ENCODE measurements around the gene EIF3I. TPM values are rescaled to one million over a fixed set of nuclear protein-coding genes. Genes with fewer than 3 reads are reported as not detected.
A peak's percentile ranks its signal among the peaks of the same experiment; 100 is the strongest.

EIF3I gene
- total and polyA plus RNA-seq, 2 donors from 2014 or later: 132 to 178 TPM

GRCh38 chr1:32276032-32276782, 54.0 kb downstream of the EIF3I start:
- no peak for FAIRE-seq
- intact Hi-C loops (cut with DNase I): no loop called here
- no peak for TF ChIP-seq CTCF (IDR thresholded peaks at IDR 0.05; ENCODE audit: borderline replicate concordance, extremely low read depth, insufficient read depth)

More at GRCh38 chr1:32276032-32276782, 54.0 kb downstream of the EIF3I start:
- Histone ChIP-seq H3K27me3 (ENCODE audit: control insufficient read depth, insufficient read depth, low read length) (peaks cover 3% of the 10 kb centered on the region), H3K9ac (ENCODE audit: low read length in 3 of 3) (no peak overlapping the region), H3K4me1 (ENCODE audit: control insufficient read depth in 2 of 3, insufficient read depth in 2 of 3, low read depth in 1 of 3, low read length in 3 of 3) (peaks cover 0 to 4% (median 2%) of the 10 kb centered on the region in 3 donors), H3K36me3 (ENCODE audit: control insufficient read depth in 2 of 3, insufficient read depth in 3 of 3, low read length in 3 of 3) (no peaks in the 10 kb centered on the region), H3K9me3 (ENCODE audit: control insufficient read depth in 2 of 3, insufficient read depth in 1 of 3, low read length in 3 of 3) (peaks cover 0 to 2% (median 0%) of the 10 kb centered on the region in 3 donors), H3K4me3 (ENCODE audit: low read length in 3 of 3) (no peak overlapping the region), H3K27ac (ENCODE audit: low read depth in 2 of 2, low read length in 2 of 2) (no peak overlapping the region)
- peak in 2 of 5 donors; percentile 40 to 59 for DNase-seq

Other genes starting within 250 kb of the EIF3I start
- gene KHDRBS1, start 208.5 kb upstream of the EIF3I start, total RNA-seq: 121 TPM
- 66.9 TPM for gene KHDRBS1, start 208.5 kb upstream of the EIF3I start, polyA plus RNA-seq (ENCODE audit: insufficient read depth, low read depth, low replicate concordance)
- gene TMEM39B, start 149.5 kb upstream of the EIF3I start, total RNA-seq: 15.4 TPM
- gene TMEM39B, start 149.5 kb upstream of the EIF3I start, polyA plus RNA-seq (ENCODE audit: insufficient read depth, low read depth, low replicate concordance): 9.3 TPM
- gene KPNA6, start 114.4 kb upstream of the EIF3I start, total RNA-seq: 66.9 TPM
- 10.6 TPM for gene KPNA6, start 114.4 kb upstream of the EIF3I start, polyA plus RNA-seq (ENCODE audit: insufficient read depth, low read depth, low replicate concordance)
- 58.6 TPM for gene TXLNA, start 42.7 kb upstream of the EIF3I start, total RNA-seq
- 19.9 TPM for gene TXLNA, start 42.7 kb upstream of the EIF3I start, polyA plus RNA-seq (ENCODE audit: insufficient read depth, low read depth, low replicate concordance)
- gene CCDC28B, start 21.8 kb upstream of the EIF3I start, total RNA-seq: 4.0 TPM
- 25.4 TPM for gene CCDC28B, start 21.8 kb upstream of the EIF3I start, polyA plus RNA-seq (ENCODE audit: insufficient read depth, low read depth, low replicate concordance)
- 3.5 TPM for gene IQCC, start 16.7 kb upstream of the EIF3I start, total RNA-seq
- 3.4 TPM for gene IQCC, start 16.7 kb upstream of the EIF3I start, polyA plus RNA-seq (ENCODE audit: insufficient read depth, low read depth, low replicate concordance)
- not detected for gene DCDC2B, start 13.3 kb upstream of the EIF3I start, total RNA-seq
- gene DCDC2B, start 13.3 kb upstream of the EIF3I start, polyA plus RNA-seq (ENCODE audit: insufficient read depth, low read depth, low replicate concordance): not detected
- gene TMEM234, start 54 bp upstream of the EIF3I start, total RNA-seq: 39.4 TPM
- gene TMEM234, start 54 bp upstream of the EIF3I start, polyA plus RNA-seq (ENCODE audit: insufficient read depth, low read depth, low replicate concordance): 20.5 TPM
- 19.6 TPM for gene FAM167B, start 24.8 kb downstream of the EIF3I start, total RNA-seq
- 84.8 TPM for gene FAM167B, start 24.8 kb downstream of the EIF3I start, polyA plus RNA-seq (ENCODE audit: insufficient read depth, low read depth, low replicate concordance)
- 10.3 TPM for gene LCK, start 28.9 kb downstream of the EIF3I start, total RNA-seq
- gene LCK, start 28.9 kb downstream of the EIF3I start, polyA plus RNA-seq (ENCODE audit: insufficient read depth, low read depth, low replicate concordance): 0.99 TPM
- 89.7 TPM for gene HDAC1, start 69.7 kb downstream of the EIF3I start, total RNA-seq
- 68.8 TPM for gene HDAC1, start 69.7 kb downstream of the EIF3I start, polyA plus RNA-seq (ENCODE audit: insufficient read depth, low read depth, low replicate concordance)
- 58.6 TPM for gene MARCKSL1, start 113.8 kb downstream of the EIF3I start, total RNA-seq
- gene MARCKSL1, start 113.8 kb downstream of the EIF3I start, polyA plus RNA-seq (ENCODE audit: insufficient read depth, low read depth, low replicate concordance): 29.8 TPM
- gene FAM229A, start 140.1 kb downstream of the EIF3I start, total RNA-seq: 9.7 TPM
- 6.4 TPM for gene FAM229A, start 140.1 kb downstream of the EIF3I start, polyA plus RNA-seq (ENCODE audit: insufficient read depth, low read depth, low replicate concordance)
- 4.3 TPM for gene TSSK3, start 140.1 kb downstream of the EIF3I start, total RNA-seq
- not detected for gene TSSK3, start 140.1 kb downstream of the EIF3I start, polyA plus RNA-seq (ENCODE audit: insufficient read depth, low read depth, low replicate concordance)
- 61.7 TPM for gene BSDC1, start 172.0 kb downstream of the EIF3I start, total RNA-seq
- gene BSDC1, start 172.0 kb downstream of the EIF3I start, polyA plus RNA-seq (ENCODE audit: insufficient read depth, low read depth, low replicate concordance): 40.2 TPM
- 0.03 TPM for gene ZBTB8B, start 242.7 kb downstream of the EIF3I start, total RNA-seq
- gene ZBTB8B, start 242.7 kb downstream of the EIF3I start, polyA plus RNA-seq (ENCODE audit: insufficient read depth, low read depth, low replicate concordance): 0.06 TPM

Measured in kidney (tissue), 14 donors.